Spleen (tissue), 11 donors: ENCODE measurements around the gene STK39. TPM values are rescaled to one million over a fixed set of nuclear protein-coding genes. Genes with fewer than 3 reads are reported as not detected.

Experiments
- DNase-seq: peaks from one replicate; pipeline ENCODE4 v3.0.0-alpha.2; 2020
- H3K27ac ChIP-seq, 8 donors: fragments of 200-600 bp; sonication (generic) in 7 of 8; 1 replicate in 4 of 8; 2 replicates in 4 of 8; pipeline versions ENCODE4 v1.5.0 to v1.8.0; 2016 to 2021; ENCODE audit warnings: inconsistent platforms in 4 of 8, mild to moderate bottlenecking in 4 of 8, moderate library complexity in 1 of 8
- H3K27me3 ChIP-seq, 7 donors: fragments of 200-600 bp; sonication (generic) in 6 of 7; replicated peaks in 1 of 7; 1 replicate in 4 of 7; 2 replicates in 3 of 7; pipeline versions ENCODE4 v1.5.0 to v1.8.0; 2016 to 2021; ENCODE audit warnings: inconsistent platforms in 3 of 7, mild to moderate bottlenecking in 1 of 7
- H3K36me3 ChIP-seq, 6 donors: fragments of 200-600 bp; sonication (generic) in 5 of 6; 1 replicate in 4 of 6; 2 replicates in 2 of 6; pipeline versions ENCODE4 v1.5.0 to v1.8.0; 2016 to 2021; ENCODE audit warnings: inconsistent platforms in 2 of 6
- H3K4me1 ChIP-seq, 6 donors: fragments of 200-600 bp; sonication (generic) in 5 of 6; 1 replicate in 3 of 6; 2 replicates in 3 of 6; pipeline versions ENCODE4 v1.5.0 to v1.8.0; 2016 to 2021; ENCODE audit warnings: inconsistent platforms in 3 of 6
- H3K4me3 ChIP-seq, 8 donors: fragments of 200-600 bp; sonication (generic) in 7 of 8; 1 replicate in 4 of 8; 2 replicates in 4 of 8; pipeline versions ENCODE4 v1.5.0 to v1.8.0; 2016 to 2021; ENCODE audit warnings: inconsistent platforms in 4 of 8, mild to moderate bottlenecking in 4 of 8, moderate library complexity in 2 of 8
- H3K9me3 ChIP-seq, 8 donors: fragments of 200-600 bp; sonication (generic) in 7 of 8; 1 replicate in 4 of 8; 2 replicates in 4 of 8; pipeline versions ENCODE4 v1.5.0 to v1.8.0; 2016 to 2021; ENCODE audit warnings: inconsistent platforms in 4 of 8
- POLR2A ChIP-seq, 3 donors: fragments of 450-650 bp; IDR thresholded peaks; one replicate each; pipeline ENCODE4 v1.5.1; 2017; ENCODE audit warnings: antibody characterized with exemption in 3 of 3, mild to moderate bottlenecking in 1 of 3
- POLR2AphosphoS5 ChIP-seq, 3 donors: sonication (generic); formaldehyde crosslinking; IDR thresholded peaks; one replicate each; pipeline ENCODE4 v1.5.1; 2017; ENCODE audit warnings: antibody characterized with exemption in 3 of 3
- WGBS, 5 donors: extraction: QIAGEN DNeasy Blood & Tissue Kit in 3 of 5; methylation state at CpG; one replicate each; pipeline versions ENCODE4 v1.1.5 to v1.1.7; 2013 to 2018; 5-methylcytosine and 5-hydroxymethylcytosine counted together
- intact Hi-C: fragments of 100-400 bp; cut with DNase I; formaldehyde crosslinking; loops from one replicate; pipeline ENCODE4 v1.15.0; 2023; ENCODE audit warnings: low total_unique reads
- polyA plus RNA-seq, 3 donors: library from polyadenylated mRNA; stranded (reverse); fragments of 200-250 nt; gene quantifications; one replicate each; pipeline ENCODE4 v1.2.1, GENCODE V29; 2013
- total RNA-seq, 7 donors: library from RNA; depleted of rRNA in 3 of 7; stranded (reverse); fragments of >200 nt in 3 of 7; fragmentation: NEBNext Ultra II Directional in 4 of 7; extraction: Animal tissue kit (Norgen Biotek cat#: 25700) in 4 of 7; gene quantifications; one replicate each; pipeline versions ENCODE4 v1.1.0 to v1.2.1, GENCODE V29; 2016 to 2021
- TF ChIP-seq, protein P1 (sequence below), 11 experiments: fragments of 200-600 bp in 7 of 11; fragments of 450-650 bp in 4 of 11; sonication (generic) in 4 of 11; IDR thresholded peaks in 8 of 11; conservative IDR thresholded peaks in 3 of 11; 1 replicate in 7 of 11; 2 replicates in 4 of 11; pipeline versions ENCODE4 v1.4.0 to v1.8.0; 2016 to 2021; ENCODE audit warnings: antibody characterized with exemption in 11 of 11, inconsistent platforms in 4 of 11, mild to moderate bottlenecking in 1 of 11
- donor health status: healthy with polysubstance abuse.
- donor health status: DM: no; HTN: no; CAD: no; lungs with moderate emphysema.
- donor health status: DM: no; HTN: no; CAD: no.
- donor health status: Bipolar disorder and iron deficiency.
- donor health status: healthy.
- donor health status: DM: no; HTN: no; CAD: no.
- donor health status: DM: yes; HTN: yes; CAD: no.

STK39 gene
- total and polyA plus RNA-seq, 10 donors: 8.6 to 17.8 (median 11.0) TPM

DNA sequence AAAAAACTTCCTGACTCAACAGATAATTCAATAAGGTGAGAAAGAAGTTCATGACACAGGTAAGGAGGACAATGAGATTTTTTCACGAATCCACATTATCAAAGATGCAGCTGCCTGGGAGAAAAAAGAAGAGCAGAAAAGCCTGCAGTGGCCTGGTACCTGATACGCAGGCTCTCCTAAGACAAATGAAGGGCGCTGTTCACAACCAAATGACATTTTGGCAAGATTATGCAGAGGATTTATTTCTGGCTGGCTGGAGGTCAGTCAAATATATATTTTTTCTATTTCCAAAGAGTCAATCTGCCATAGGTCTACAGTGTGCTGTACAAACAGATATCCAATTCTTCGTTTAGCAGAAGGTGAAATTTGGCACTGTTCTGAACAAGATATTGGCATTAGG, 257.3 kb downstream of the STK39 start:
- no peak for DNase-seq
- no peak overlapping the region for H3K27ac ChIP-seq
- H3K4me3 ChIP-seq: no peak overlapping the region
- H3K27me3 ChIP-seq: no peaks in the 10 kb centered on the region
- intact Hi-C loops: no loop called here
- WGBS, 5 donors: 89 to 94% (median 92%) methylated on average over 4 of the region's 4 CpGs
- no peaks in the 10 kb centered on the region for H3K4me1 ChIP-seq
- TF ChIP-seq POLR2A (IDR thresholded peaks at IDR 0.05) (no peak), POLR2AphosphoS5 (IDR thresholded peaks at IDR 0.05) (no peak)
- TF ChIP-seq, protein P1, sequence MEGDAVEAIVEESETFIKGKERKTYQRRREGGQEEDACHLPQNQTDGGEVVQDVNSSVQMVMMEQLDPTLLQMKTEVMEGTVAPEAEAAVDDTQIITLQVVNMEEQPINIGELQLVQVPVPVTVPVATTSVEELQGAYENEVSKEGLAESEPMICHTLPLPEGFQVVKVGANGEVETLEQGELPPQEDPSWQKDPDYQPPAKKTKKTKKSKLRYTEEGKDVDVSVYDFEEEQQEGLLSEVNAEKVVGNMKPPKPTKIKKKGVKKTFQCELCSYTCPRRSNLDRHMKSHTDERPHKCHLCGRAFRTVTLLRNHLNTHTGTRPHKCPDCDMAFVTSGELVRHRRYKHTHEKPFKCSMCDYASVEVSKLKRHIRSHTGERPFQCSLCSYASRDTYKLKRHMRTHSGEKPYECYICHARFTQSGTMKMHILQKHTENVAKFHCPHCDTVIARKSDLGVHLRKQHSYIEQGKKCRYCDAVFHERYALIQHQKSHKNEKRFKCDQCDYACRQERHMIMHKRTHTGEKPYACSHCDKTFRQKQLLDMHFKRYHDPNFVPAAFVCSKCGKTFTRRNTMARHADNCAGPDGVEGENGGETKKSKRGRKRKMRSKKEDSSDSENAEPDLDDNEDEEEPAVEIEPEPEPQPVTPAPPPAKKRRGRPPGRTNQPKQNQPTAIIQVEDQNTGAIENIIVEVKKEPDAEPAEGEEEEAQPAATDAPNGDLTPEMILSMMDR (IDR thresholded peaks at IDR 0.05 in 8 of 11, conservative IDR thresholded peaks at IDR 0.05 in 3 of 11): no peak
- H3K9me3 ChIP-seq: no peaks in the 10 kb centered on the region
- H3K36me3 ChIP-seq: no peaks in the 10 kb centered on the region

DNA sequence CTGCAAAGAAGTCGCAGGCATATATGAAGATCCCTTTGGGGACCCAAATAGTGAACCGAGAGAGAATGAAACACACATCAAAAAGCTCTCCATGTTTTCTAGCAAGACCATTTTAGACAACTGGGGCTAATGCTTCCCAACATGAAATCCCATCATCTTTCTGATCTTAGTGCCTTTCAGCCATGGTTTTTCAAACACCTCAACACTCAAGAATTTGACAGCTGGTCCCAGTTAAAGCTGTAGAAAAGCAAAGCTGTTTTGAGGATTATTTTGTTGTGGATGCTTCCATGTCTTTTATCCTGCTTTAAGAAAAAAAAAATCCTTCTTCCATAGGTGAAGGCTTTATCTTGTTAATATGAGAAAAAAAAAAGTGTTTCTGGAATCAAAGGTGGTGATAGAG, 259.1 kb downstream of the STK39 start:
- Histone ChIP-seq H3K36me3 (peaks cover 0 to 9% (median 2%) of the 10 kb centered on the region in 6 donors), H3K4me1 (no peaks in the 10 kb centered on the region), H3K27ac (no peak overlapping the region), H3K27me3 (no peaks in the 10 kb centered on the region), H3K4me3 (no peak overlapping the region), H3K9me3 (no peaks in the 10 kb centered on the region)
- no peak for TF ChIP-seq POLR2A (IDR thresholded peaks at IDR 0.05)
- TF ChIP-seq, protein P1 (IDR thresholded peaks at IDR 0.05 in 8 of 11, conservative IDR thresholded peaks at IDR 0.05 in 3 of 11): no peak
- TF ChIP-seq POLR2AphosphoS5 (IDR thresholded peaks at IDR 0.05): no peak
- no peak for DNase-seq
- WGBS, 5 donors: 90 to 95% (median 95%) methylated on average over 2 of the region's 2 CpGs
- intact Hi-C loops: no loop called here

DNA sequence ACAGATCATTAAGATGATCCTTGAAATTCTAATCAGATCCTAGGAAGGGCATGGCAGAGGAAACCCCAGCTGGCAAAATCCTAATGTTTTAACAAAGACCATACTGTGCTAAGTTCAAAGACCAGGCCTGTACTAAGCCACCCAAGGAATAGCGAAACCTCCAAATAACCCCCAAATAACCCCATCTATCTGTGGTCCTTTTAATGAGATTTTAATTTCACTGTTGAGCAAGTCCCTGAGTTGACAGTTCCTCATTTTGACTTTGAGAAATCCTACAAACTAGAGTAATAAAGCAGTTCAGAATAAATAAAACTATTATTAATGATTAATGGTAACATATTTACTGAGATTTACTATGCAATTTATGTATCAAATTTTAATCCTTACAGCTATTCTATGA, 259.8 kb downstream of the STK39 start:
- Histone ChIP-seq H3K9me3 (no peaks in the 10 kb centered on the region), H3K4me1 (no peaks in the 10 kb centered on the region), H3K4me3 (no peak overlapping the region), H3K36me3 (peaks cover 0 to 9% (median 2%) of the 10 kb centered on the region in 6 donors), H3K27ac (no peak overlapping the region), H3K27me3 (no peaks in the 10 kb centered on the region)
- intact Hi-C loops: no loop called here
- 79 to 94% (median 87%) methylated on average over 1 of the region's 1 CpG for WGBS, 5 donors
- no peak for DNase-seq
- TF ChIP-seq POLR2AphosphoS5 (IDR thresholded peaks at IDR 0.05): no peak

DNA sequence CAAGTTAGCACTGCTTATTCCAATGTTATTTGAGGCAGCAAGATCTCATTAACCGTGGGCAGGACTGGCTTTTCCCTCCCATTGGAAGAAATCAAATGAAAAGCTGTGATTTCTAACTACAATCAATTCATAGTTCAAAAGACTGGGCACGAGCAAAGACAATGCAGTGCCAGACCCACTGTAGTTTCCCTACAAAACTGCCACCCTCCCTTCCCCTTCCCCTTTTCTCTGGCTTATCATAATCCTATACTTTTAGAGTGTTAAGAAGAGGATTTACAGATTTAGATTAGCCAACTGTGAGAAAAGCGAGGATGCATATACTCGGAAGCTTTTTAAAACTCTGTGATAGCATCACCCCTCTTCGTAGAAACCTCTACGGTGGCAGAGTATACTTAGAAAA, 260.4 kb downstream of the STK39 start:
- Histone ChIP-seq H3K9me3 (no peaks in the 10 kb centered on the region), H3K27ac (no peak overlapping the region), H3K4me1 (no peaks in the 10 kb centered on the region), H3K27me3 (no peaks in the 10 kb centered on the region), H3K36me3 (peaks cover 0 to 9% (median 2%) of the 10 kb centered on the region in 6 donors), H3K4me3 (no peak overlapping the region)
- TF ChIP-seq, protein P1 (IDR thresholded peaks at IDR 0.05 in 8 of 11, conservative IDR thresholded peaks at IDR 0.05 in 3 of 11): no peak
- TF ChIP-seq POLR2A (IDR thresholded peaks at IDR 0.05) (no peak), POLR2AphosphoS5 (IDR thresholded peaks at IDR 0.05) (no peak)
- intact Hi-C loops: no loop called here
- no peak for DNase-seq
- WGBS, 5 donors: 93 to 96% (median 94%) methylated on average over 6 of the region's 6 CpGs

DNA sequence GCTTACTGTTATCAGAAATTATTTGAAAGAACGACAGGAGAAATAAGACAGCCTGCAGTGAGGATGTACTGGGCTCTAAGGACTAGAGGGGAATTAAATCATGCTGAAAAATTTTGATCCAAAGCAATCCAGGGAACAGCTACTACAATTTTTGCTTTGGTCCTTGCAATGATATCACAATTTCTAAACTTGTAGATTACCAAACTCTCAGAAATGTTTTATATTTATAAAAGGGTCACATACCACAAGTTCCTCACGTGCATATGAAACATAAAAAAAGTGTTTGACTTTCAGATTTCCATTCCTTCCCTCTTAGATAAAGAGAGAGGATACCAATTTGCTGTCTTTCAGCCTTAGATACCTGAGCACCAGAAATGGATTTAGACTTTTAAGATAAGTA, 261.2 kb downstream of the STK39 start:
- intact Hi-C loops: no loop called here
- H3K27me3 ChIP-seq: no peaks in the 10 kb centered on the region
- peaks cover 0 to 9% (median 2%) of the 10 kb centered on the region in 6 donors for H3K36me3 ChIP-seq
- H3K4me3 ChIP-seq: no peak overlapping the region
- no peak overlapping the region for H3K27ac ChIP-seq
- no peaks in the 10 kb centered on the region for H3K9me3 ChIP-seq
- DNase-seq: no peak
- no peak for TF ChIP-seq POLR2AphosphoS5 (IDR thresholded peaks at IDR 0.05)
- TF ChIP-seq, protein P1 (IDR thresholded peaks at IDR 0.05 in 8 of 11, conservative IDR thresholded peaks at IDR 0.05 in 3 of 11): no peak
- TF ChIP-seq POLR2A (IDR thresholded peaks at IDR 0.05): no peak
- H3K4me1 ChIP-seq: no peaks in the 10 kb centered on the region
- 84 to 94% (median 85%) methylated on average over 2 of the region's 2 CpGs for WGBS, 5 donors
